ENCODE data around the gene RUNX2.

DNA sequence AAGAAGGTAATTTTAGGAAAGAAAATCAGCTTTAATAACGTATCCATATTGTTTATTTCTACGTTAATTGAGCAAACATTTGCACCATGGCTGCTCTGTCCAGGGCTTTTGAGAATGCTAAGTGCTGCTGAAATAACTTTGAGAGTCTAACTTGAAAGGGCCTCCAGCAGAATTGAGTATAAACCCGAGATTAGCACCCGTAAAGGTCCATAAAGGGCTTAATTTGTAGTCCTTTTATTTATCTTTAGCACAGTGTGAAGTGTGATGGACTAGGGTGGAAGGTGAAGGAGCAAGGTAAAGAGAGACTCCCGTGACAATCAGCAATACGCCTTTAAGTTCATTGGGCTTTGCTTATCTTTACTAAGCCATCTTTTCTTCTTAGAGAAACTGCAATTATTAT, 127.3 kb downstream of the RUNX2 start:
- TF ChIP-seq, protein P1, sequence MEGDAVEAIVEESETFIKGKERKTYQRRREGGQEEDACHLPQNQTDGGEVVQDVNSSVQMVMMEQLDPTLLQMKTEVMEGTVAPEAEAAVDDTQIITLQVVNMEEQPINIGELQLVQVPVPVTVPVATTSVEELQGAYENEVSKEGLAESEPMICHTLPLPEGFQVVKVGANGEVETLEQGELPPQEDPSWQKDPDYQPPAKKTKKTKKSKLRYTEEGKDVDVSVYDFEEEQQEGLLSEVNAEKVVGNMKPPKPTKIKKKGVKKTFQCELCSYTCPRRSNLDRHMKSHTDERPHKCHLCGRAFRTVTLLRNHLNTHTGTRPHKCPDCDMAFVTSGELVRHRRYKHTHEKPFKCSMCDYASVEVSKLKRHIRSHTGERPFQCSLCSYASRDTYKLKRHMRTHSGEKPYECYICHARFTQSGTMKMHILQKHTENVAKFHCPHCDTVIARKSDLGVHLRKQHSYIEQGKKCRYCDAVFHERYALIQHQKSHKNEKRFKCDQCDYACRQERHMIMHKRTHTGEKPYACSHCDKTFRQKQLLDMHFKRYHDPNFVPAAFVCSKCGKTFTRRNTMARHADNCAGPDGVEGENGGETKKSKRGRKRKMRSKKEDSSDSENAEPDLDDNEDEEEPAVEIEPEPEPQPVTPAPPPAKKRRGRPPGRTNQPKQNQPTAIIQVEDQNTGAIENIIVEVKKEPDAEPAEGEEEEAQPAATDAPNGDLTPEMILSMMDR (optimal IDR thresholded peaks at IDR 0.05 in 1 of 3, IDR thresholded peaks at IDR 0.05 in 1 of 3, conservative IDR thresholded peaks at IDR 0.05 in 1 of 3; ENCODE audit: extremely low read depth in 1 of 3, insufficient read depth in 2 of 3, low read length in 3 of 3), result no peak
- no peak for TF ChIP-seq EZH2 (IDR thresholded peaks at IDR 0.05; ENCODE audit: low read length)
